SK-N-SH (cell line): Measurements from ENCODE around the gene POT1. TPM values are rescaled to one million over a fixed set of nuclear protein-coding genes. Genes with fewer than 3 reads are reported as not detected.

ENCODE experiments used
- CTCF ChIA-PET: fragments of 300-600, 350-600 bp; formaldehyde crosslinking; extraction: SDS; loops from one replicate; lab custom pipeline; 2021; lab: Yijun Ruan, JAX
- POLR2A ChIA-PET: fragments of 350-600 bp; sonication (Branson Sonifier 250); formaldehyde crosslinking; extraction: SDS; loops from one replicate; lab custom pipeline; 2020; ENCODE audit warnings: antibody characterized with exemption, inconsistent platforms; lab: Yijun Ruan, JAX
- DNase-seq: peaks from one replicate; pipeline ENCODE4 v3.0.0; 2012
- H2AFZ ChIP-seq: fragments of 200-600 bp; sonication (generic); 2 replicates; pipeline ENCODE4 v1.8.1; 2016; ENCODE audit warnings: antibody characterized with exemption, mild to moderate bottlenecking, low read depth
- H3F3A ChIP-seq: fragments of 200-600 bp; sonication (generic); replicated peaks from 2 replicates; pipeline ENCODE3; 2016; ENCODE audit warnings: antibody characterized with exemption, mild to moderate bottlenecking; ENCODE audit not compliant: insufficient read depth
- H3K27ac ChIP-seq, 2 experiments: fragments of 200-500 bp in 1 of 2; fragments of 200-600 bp in 1 of 2; sonication (Bioruptor generic) in 1 of 2; sonication (generic), shearing (Covaris generic) in 1 of 2; 2 replicates each; pipeline versions ENCODE4 v1.5.1 to v1.6.1; 2014 to 2016; ENCODE audit warnings: low read depth in 2 of 2, inconsistent platforms in 1 of 2, low read length in 1 of 2, mild to moderate bottlenecking in 1 of 2, mixed read lengths in 1 of 2
- H3K27me3 ChIP-seq: fragments of 200-600 bp; sonication (generic), shearing (Covaris generic); 2 replicates; pipeline ENCODE4 v1.6.1; 2016; ENCODE audit warnings: mixed run types; ENCODE audit not compliant: insufficient read depth
- H3K36me3 ChIP-seq, 2 experiments: fragments of 200-500 bp in 1 of 2; fragments of 200-600 bp in 1 of 2; sonication (Bioruptor generic) in 1 of 2; sonication (generic) in 1 of 2; replicated peaks in 1 of 2; 2 replicates each; pipeline versions ENCODE3 to v1.5.1; 2014 to 2016; ENCODE audit warnings: low read length in 1 of 2, mild to moderate bottlenecking in 1 of 2; ENCODE audit not compliant: insufficient read depth in 2 of 2, control insufficient read depth in 1 of 2
- H3K4me1 ChIP-seq, 2 experiments: fragments of 200-500 bp in 1 of 2; fragments of 200-600 bp in 1 of 2; sonication (Bioruptor generic) in 1 of 2; sonication (generic), shearing (Covaris generic) in 1 of 2; 2 replicates each; pipeline versions ENCODE4 v1.5.1 to v1.6.1; 2014 to 2016; ENCODE audit warnings: low read depth in 1 of 2, low read length in 1 of 2, mixed run types in 1 of 2; ENCODE audit not compliant: insufficient read depth in 2 of 2, control insufficient read depth in 1 of 2
- H3K4me2 ChIP-seq: fragments of 200-600 bp; sonication (generic), shearing (Covaris generic); 2 replicates; pipeline ENCODE4 v1.6.1; 2017; ENCODE audit warnings: mixed run types
- H3K4me3 ChIP-seq, 2 experiments: fragments of 200-500 bp in 1 of 2; fragments of 200-600 bp in 1 of 2; sonication (Bioruptor generic) in 1 of 2; sonication (generic), shearing (Covaris generic) in 1 of 2; 2 replicates each; pipeline versions ENCODE4 v1.5.1 to v1.8.1; 2014 to 2016; ENCODE audit warnings: low read depth in 2 of 2, inconsistent platforms in 1 of 2, low read length in 1 of 2, mild to moderate bottlenecking in 1 of 2, mixed read lengths in 1 of 2, moderate library complexity in 1 of 2
- H3K79me2 ChIP-seq: fragments of 200-600 bp; sonication (generic); 2 replicates; pipeline ENCODE4 v1.8.1; 2017; ENCODE audit warnings: mild to moderate bottlenecking; ENCODE audit not compliant: insufficient read depth
- H3K9ac ChIP-seq: fragments of 200-600 bp; sonication (generic); 2 replicates; pipeline ENCODE4 v1.6.1; 2017; ENCODE audit warnings: mixed run types
- H3K9me2 ChIP-seq: fragments of 200-600 bp; sonication (generic); 2 replicates; pipeline ENCODE4 v1.6.1; 2017; ENCODE audit warnings: mixed run types
- H3K9me3 ChIP-seq: fragments of 200-600 bp; sonication (generic); 2 replicates; pipeline ENCODE4 v1.6.1; 2017; ENCODE audit warnings: mixed run types, mild to moderate bottlenecking, moderate library complexity
- H4K20me1 ChIP-seq: fragments of 200-600 bp; sonication (generic); 2 replicates; pipeline ENCODE4 v1.6.1; 2017; ENCODE audit warnings: mild to moderate bottlenecking, mixed run types; ENCODE audit not compliant: insufficient read depth
- CHD2 ChIP-seq: fragments of 150-350 bp; IDR thresholded peaks from 2 replicates; pipeline ENCODE4 v1.6.1; 2018; ENCODE audit warnings: low read length; ENCODE audit not compliant: partially characterized antibody
- ELF1 ChIP-seq: IDR thresholded peaks from 2 replicates; pipeline ENCODE4 v1.4.0; 2012
- EZH2phosphoT487 ChIP-seq: fragments of 200-600 bp; sonication (generic); IDR thresholded peaks from 2 replicates; pipeline ENCODE4 v1.6.1; 2017; ENCODE audit warnings: low read depth, mixed run types, mild to moderate bottlenecking, antibody characterized with exemption, moderate library complexity, borderline replicate concordance
- FOSL2 ChIP-seq: IDR thresholded peaks from 2 replicates; pipeline ENCODE4 v1.4.0; 2012; ENCODE audit warnings: low read depth, mild to moderate bottlenecking, moderate library complexity, borderline replicate concordance
- FOXJ3 ChIP-seq: sonication (generic); formaldehyde crosslinking; IDR thresholded peaks from 2 replicates; pipeline ENCODE4 v1.5.1; 2020; ENCODE audit warnings: mild to moderate bottlenecking, missing genetic modification reagents
- GABPA ChIP-seq: IDR thresholded peaks from 2 replicates; pipeline ENCODE4 v1.4.0; 2012; ENCODE audit warnings: low read depth, mild to moderate bottlenecking
- JUND ChIP-seq: IDR thresholded peaks from 2 replicates; pipeline ENCODE4 v1.4.0; 2012
- MEF2A ChIP-seq: IDR thresholded peaks from 2 replicates; pipeline ENCODE4 v1.4.0; 2012; ENCODE audit warnings: low read depth, borderline replicate concordance
- NRF1 ChIP-seq: IDR thresholded peaks from 2 replicates; pipeline ENCODE4 v1.6.1; 2012; ENCODE audit warnings: low read depth, mild to moderate bottlenecking, low read length
- RFX5 ChIP-seq: IDR thresholded peaks from 2 replicates; pipeline ENCODE4 v1.6.1; 2012; ENCODE audit warnings: mild to moderate bottlenecking, improper control_type of control experiment, low read length
- SIN3A ChIP-seq: IDR thresholded peaks from 2 replicates; pipeline ENCODE4 v1.6.1; 2012; ENCODE audit warnings: low read depth, mild to moderate bottlenecking, low read length, moderate library complexity, borderline replicate concordance
- TAF1 ChIP-seq: IDR thresholded peaks from 2 replicates; pipeline ENCODE4 v1.6.1; 2012; ENCODE audit warnings: low read depth, mild to moderate bottlenecking, low read length, moderate library complexity, borderline replicate concordance
- TCF12 ChIP-seq: IDR thresholded peaks from 2 replicates; pipeline ENCODE4 v1.4.0; 2012
- USF1 ChIP-seq: IDR thresholded peaks from 2 replicates; pipeline ENCODE4 v1.4.0; 2012; ENCODE audit warnings: low read depth, borderline replicate concordance
- ZBTB33 ChIP-seq: IDR thresholded peaks from 2 replicates; pipeline ENCODE4 v1.4.0; 2012; ENCODE audit warnings: low read depth, borderline replicate concordance
- WGBS: methylation state at CpG from one replicate; pipeline ENCODE4 v1.1.6; 2017; ENCODE audit warnings: low lambda C conversion rate; 5-methylcytosine and 5-hydroxymethylcytosine counted together
- polyA plus RNA-seq, 3 experiments: library from polyadenylated mRNA; depleted of rRNA; stranded (reverse); fragments of >200 nt; gene quantifications; 2 replicates each; pipeline ENCODE4 v1.2.3, GENCODE V29; 2012
- TF ChIP-seq, protein P1 (sequence below): IDR thresholded peaks from 2 replicates; pipeline ENCODE4; 2012
- TF ChIP-seq, protein P2 (sequence below): fragments of 150-350 bp; IDR thresholded peaks from 2 replicates; pipeline ENCODE4 v1.6.1; 2016; ENCODE audit warnings: mild to moderate bottlenecking, low read depth, low read length

Gene POT1
- polyA plus RNA-seq, 1 of the 3 experiments (the other 2 are of a cell fraction): 18.1 TPM

DNA sequence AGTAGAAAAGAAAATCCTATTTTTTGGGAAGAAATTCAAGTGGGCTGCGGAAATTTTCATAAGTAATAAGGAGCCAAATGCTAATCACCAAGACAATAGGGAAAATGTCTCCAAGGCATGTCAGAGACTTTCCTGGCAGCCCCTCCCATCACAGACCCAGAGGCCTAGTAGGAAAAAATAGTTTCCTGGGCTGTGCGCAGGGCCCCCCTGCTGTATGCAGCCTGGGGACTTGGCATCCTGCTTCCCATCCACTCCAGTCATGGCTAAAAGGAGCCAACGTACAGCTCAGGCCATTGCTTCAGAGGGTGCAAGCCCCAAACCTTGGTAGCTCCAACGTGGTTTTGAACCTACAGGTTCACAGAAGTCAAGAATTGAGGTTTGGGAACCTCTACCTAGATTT, 12.8 kb upstream of the POT1 start:
- H3K27ac ChIP-seq: no peak overlapping the region
- DNase-seq: no peak
- H4K20me1 ChIP-seq: no peaks in the 10 kb centered on the region
- no peak overlapping the region for H3K4me2 ChIP-seq
- no peaks in the 10 kb centered on the region for H3F3A ChIP-seq
- no peak overlapping the region for H3K4me3 ChIP-seq
- WGBS: 61% methylated on average over 4 of the region's 4 CpGs
- no peak overlapping the region for H2AFZ ChIP-seq
- POLR2A ChIA-PET: no interaction called here
- no peaks in the 10 kb centered on the region for H3K36me3 ChIP-seq
- no peak overlapping the region for H3K9ac ChIP-seq
- no peaks in the 10 kb centered on the region for H3K27me3 ChIP-seq
- no peaks in the 10 kb centered on the region for H3K9me2 ChIP-seq
- H3K79me2 ChIP-seq: no peaks in the 10 kb centered on the region
- H3K4me1 ChIP-seq: no peaks in the 10 kb centered on the region
- no peak for TF ChIP-seq NRF1
- TF ChIP-seq SIN3A: no peak
- TF ChIP-seq, protein P1, sequence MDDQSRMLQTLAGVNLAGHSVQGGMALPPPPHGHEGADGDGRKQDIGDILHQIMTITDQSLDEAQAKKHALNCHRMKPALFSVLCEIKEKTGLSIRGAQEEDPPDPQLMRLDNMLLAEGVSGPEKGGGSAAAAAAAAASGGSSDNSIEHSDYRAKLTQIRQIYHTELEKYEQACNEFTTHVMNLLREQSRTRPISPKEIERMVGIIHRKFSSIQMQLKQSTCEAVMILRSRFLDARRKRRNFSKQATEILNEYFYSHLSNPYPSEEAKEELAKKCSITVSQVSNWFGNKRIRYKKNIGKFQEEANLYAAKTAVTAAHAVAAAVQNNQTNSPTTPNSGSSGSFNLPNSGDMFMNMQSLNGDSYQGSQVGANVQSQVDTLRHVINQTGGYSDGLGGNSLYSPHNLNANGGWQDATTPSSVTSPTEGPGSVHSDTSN: no peak
- no peak for TF ChIP-seq ZBTB33
- TF ChIP-seq TAF1: no peak
- no peak for TF ChIP-seq CHD2
- no peak for TF ChIP-seq EZH2phosphoT487
- TF ChIP-seq GABPA: no peak
- TF ChIP-seq FOXJ3: no peak
- TF ChIP-seq JUND: no peak
- TF ChIP-seq ELF1: no peak
- TF ChIP-seq, protein P2, sequence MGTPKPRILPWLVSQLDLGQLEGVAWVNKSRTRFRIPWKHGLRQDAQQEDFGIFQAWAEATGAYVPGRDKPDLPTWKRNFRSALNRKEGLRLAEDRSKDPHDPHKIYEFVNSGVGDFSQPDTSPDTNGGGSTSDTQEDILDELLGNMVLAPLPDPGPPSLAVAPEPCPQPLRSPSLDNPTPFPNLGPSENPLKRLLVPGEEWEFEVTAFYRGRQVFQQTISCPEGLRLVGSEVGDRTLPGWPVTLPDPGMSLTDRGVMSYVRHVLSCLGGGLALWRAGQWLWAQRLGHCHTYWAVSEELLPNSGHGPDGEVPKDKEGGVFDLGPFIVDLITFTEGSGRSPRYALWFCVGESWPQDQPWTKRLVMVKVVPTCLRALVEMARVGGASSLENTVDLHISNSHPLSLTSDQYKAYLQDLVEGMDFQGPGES: no peak
- TF ChIP-seq RFX5: no peak
- no peak for TF ChIP-seq FOSL2
- no peak for TF ChIP-seq MEF2A
- no peak for TF ChIP-seq USF1
- TF ChIP-seq TCF12: no peak
- TF ChIP-seq, all 33 proteins: peak for 0
- CTCF ChIA-PET: no interaction called here
- no peaks in the 10 kb centered on the region for H3K9me3 ChIP-seq
